HUDEP-2 (cell line): Measurements from ENCODE around the gene FBXO21.
"Not testable (repeated sequence)": the region's sequence is repeated elsewhere in the genome, so short reads cannot be mapped to it uniquely, and the experiment has no call there.

Experiments used
- DNase-seq, 76 experiments: peaks; one replicate each; lab custom pipeline; 2025; ENCODE audit not compliant: unreplicated experiment in 76 of 76; lab: John Stamatoyannopoulos, UW

Gene FBXO21

GRCh38 chr12:117111821-117112595 lies 78.3 kb downstream of the FBXO21 start:
- no peak for DNase-seq

- no peak for DNase-seq
Observed at GRCh38 chr12:117111386-117111785, 78.9 kb downstream of the FBXO21 start.

GRCh38 chr12:117109943-117110635 lies 80.2 kb downstream of the FBXO21 start:
- DNase-seq = no peak

- DNase-seq = no peak
Observed at GRCh38 chr12:117105902-117106301, 84.4 kb downstream of the FBXO21 start.

- DNase-seq = not testable (repeated sequence)
Observed at GRCh38 chr12:117104003-117104402, 86.3 kb downstream of the FBXO21 start.

GRCh38 chr12:117102800-117103181 lies 87.5 kb downstream of the FBXO21 start:
- no peak for DNase-seq

GRCh38 chr12:117101953-117102799 lies 88.1 kb downstream of the FBXO21 start:
- DNase-seq = no peak

- no peak for DNase-seq
Observed at GRCh38 chr12:117100851-117101673, 89.2 kb downstream of the FBXO21 start.

- DNase-seq = peak in 10 of 76 experiments; percentile 1 to 22 (median 6)
Observed at GRCh38 chr12:117100251-117100650, 90.0 kb downstream of the FBXO21 start.

GRCh38 chr12:117098361-117099217 lies 91.7 kb downstream of the FBXO21 start:
- peak in 22 of 76 experiments; percentile 8 to 52 (median 29) for DNase-seq

GRCh38 chr12:117098024-117098360 lies 92.3 kb downstream of the FBXO21 start:
- no peak for DNase-seq

- DNase-seq = no peak
Observed at GRCh38 chr12:117097159-117097558, 93.1 kb downstream of the FBXO21 start.

- DNase-seq = no peak
Observed at GRCh38 chr12:117096501-117097042, 93.7 kb downstream of the FBXO21 start.

GRCh38 chr12:117095191-117095590 lies 95.1 kb downstream of the FBXO21 start:
- not testable (repeated sequence) for DNase-seq

GRCh38 chr12:117093918-117094630 lies 96.2 kb downstream of the FBXO21 start:
- DNase-seq = no peak

GRCh38 chr12:117093431-117093830 lies 96.8 kb downstream of the FBXO21 start:
- DNase-seq = no peak

GRCh38 chr12:117092886-117093285 lies 97.4 kb downstream of the FBXO21 start:
- DNase-seq = no peak

GRCh38 chr12:117092511-117092780 lies 97.8 kb downstream of the FBXO21 start:
- no peak for DNase-seq
